Chondrocyte (in vitro differentiated cells): ENCODE results near the gene ZNRF2. TPM values are rescaled to one million over a fixed set of nuclear protein-coding genes. Genes with fewer than 3 reads are reported as not detected.
A peak's percentile ranks its signal among the peaks of the same experiment; 100 is the strongest.
"Not testable (repeated sequence)": the region's sequence is repeated elsewhere in the genome, so short reads cannot be mapped to it uniquely, and the experiment has no call there.

Experiments used
- DNase-seq: peaks from one replicate; pipeline ENCODE4 v3.0.0; 2021; ENCODE audit warnings: mixed read lengths, low spot score
- H3K27ac Mint-ChIP-seq: one replicate; pipeline ENCODE4 v1.8.0; 2021; ENCODE audit warnings: mild to moderate bottlenecking, moderate library complexity, mixed read lengths; ENCODE audit not compliant: unreplicated experiment
- H3K27me3 Mint-ChIP-seq: 2 replicates; pipeline ENCODE4 v1.8.0; 2021; ENCODE audit warnings: low read depth, mixed read lengths
- H3K36me3 Mint-ChIP-seq: 2 replicates; pipeline ENCODE4 v1.8.0; 2021; ENCODE audit warnings: low read depth, mixed read lengths
- H3K4me1 Mint-ChIP-seq: 2 replicates; pipeline ENCODE4 v1.8.0; 2021; ENCODE audit warnings: low read depth, mild to moderate bottlenecking, mixed read lengths
- H3K4me3 Mint-ChIP-seq: one replicate; pipeline ENCODE4 v1.8.0; 2021; ENCODE audit warnings: mild to moderate bottlenecking, moderate library complexity, mixed read lengths; ENCODE audit not compliant: unreplicated experiment
- H3K9me3 Mint-ChIP-seq: 2 replicates; pipeline ENCODE4 v1.8.0; 2021; ENCODE audit warnings: low read depth, mixed read lengths
- total RNA-seq: library from RNA; stranded (reverse); gene quantifications from 3 replicates; pipeline ENCODE4 v1.2.1, GENCODE V29; 2021
- TF ChIP-seq, protein P1 (sequence below): fragments of 200-600 bp; sonication (generic); IDR thresholded peaks from 2 replicates; pipeline ENCODE4 v1.5.0; 2021; ENCODE audit warnings: antibody characterized with exemption, mild to moderate bottlenecking, moderate library complexity

ZNRF2 gene
- total RNA-seq, 1 donor from 2014 or later: 5.3 TPM

DNA sequence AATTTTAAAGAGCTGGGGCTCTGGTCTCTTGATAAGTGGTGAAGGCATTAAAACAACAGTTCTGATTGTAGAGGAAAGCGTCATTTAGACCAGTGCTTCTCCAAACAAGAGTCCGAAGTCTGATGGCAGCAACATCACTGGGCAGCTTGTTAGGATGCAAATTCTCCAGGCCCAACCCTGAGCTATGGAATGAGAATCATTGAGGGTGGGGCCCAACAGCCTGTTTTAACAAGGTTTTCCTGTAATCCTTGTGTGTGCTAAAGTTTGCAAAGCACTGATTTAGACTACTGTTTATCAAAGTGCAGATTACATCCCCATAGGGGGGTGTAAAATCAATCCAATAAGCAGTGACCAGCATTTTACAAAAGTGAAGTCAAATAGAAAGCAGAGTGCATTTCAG is 2.6 kb upstream of the ZNRF2 start:
- Mint-ChIP-seq H3K27ac (no peak overlapping the region), H3K4me3 (no peak overlapping the region), H3K9me3 (no peaks in the 10 kb centered on the region), H3K36me3 (no peaks in the 10 kb centered on the region), H3K27me3 (no peaks in the 10 kb centered on the region), H3K4me1 (peaks cover 13% of the 10 kb centered on the region)
- TF ChIP-seq, protein P1, sequence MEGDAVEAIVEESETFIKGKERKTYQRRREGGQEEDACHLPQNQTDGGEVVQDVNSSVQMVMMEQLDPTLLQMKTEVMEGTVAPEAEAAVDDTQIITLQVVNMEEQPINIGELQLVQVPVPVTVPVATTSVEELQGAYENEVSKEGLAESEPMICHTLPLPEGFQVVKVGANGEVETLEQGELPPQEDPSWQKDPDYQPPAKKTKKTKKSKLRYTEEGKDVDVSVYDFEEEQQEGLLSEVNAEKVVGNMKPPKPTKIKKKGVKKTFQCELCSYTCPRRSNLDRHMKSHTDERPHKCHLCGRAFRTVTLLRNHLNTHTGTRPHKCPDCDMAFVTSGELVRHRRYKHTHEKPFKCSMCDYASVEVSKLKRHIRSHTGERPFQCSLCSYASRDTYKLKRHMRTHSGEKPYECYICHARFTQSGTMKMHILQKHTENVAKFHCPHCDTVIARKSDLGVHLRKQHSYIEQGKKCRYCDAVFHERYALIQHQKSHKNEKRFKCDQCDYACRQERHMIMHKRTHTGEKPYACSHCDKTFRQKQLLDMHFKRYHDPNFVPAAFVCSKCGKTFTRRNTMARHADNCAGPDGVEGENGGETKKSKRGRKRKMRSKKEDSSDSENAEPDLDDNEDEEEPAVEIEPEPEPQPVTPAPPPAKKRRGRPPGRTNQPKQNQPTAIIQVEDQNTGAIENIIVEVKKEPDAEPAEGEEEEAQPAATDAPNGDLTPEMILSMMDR: no peak
- DNase-seq: no peak

DNA sequence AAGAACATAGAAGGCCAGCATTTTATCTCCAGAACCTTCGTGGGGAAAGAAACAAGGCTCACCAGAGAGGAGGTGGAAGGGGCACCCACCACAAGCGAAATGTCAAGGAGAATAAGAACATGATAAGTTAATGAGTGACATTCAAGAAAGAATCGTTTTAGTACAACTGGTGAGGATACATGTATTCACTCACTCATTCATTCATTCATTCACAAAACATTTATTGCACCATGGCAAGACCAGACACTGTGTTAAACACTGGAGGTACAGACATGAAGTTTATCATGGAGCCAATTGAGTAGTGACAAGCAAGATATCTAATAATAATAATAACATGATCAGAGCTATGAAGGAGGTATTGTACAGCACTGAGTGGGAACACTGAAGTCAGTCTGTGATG is 1.7 kb upstream of the ZNRF2 start:
- TF ChIP-seq, protein P1: no peak
- DNase-seq: no peak
- H3K9me3 Mint-ChIP-seq: no peaks in the 10 kb centered on the region
- no peaks in the 10 kb centered on the region for H3K36me3 Mint-ChIP-seq
- H3K4me1 Mint-ChIP-seq: peaks cover 19% of the 10 kb centered on the region
- H3K27me3 Mint-ChIP-seq: no peaks in the 10 kb centered on the region
- no peak overlapping the region for H3K4me3 Mint-ChIP-seq
- no peak overlapping the region for H3K27ac Mint-ChIP-seq

DNA sequence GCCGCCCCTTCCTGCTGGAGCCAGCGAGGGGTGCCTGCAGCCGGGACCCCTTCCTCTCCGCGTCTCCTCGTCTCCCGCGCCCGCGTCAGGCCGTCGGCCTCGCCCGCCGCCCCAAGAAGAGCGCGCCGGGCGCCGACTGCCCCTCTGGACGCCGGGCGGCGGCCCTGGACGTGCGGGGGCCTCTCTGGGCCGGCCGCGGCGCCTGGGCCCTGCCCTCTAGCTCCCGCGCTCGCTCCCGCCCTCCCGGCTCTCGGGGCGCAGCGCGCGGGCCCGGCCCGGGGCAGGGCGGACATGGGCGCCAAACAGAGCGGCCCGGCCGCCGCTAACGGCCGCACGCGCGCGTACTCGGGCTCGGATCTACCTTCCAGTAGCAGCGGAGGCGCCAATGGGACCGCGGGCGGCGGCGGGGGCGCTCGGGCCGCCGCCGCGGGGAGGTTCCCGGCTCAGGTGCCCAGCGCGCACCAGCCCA is 704 bp downstream of the ZNRF2 start:
- no peaks in the 10 kb centered on the region for H3K9me3 Mint-ChIP-seq
- no peaks in the 10 kb centered on the region for H3K36me3 Mint-ChIP-seq
- peak overlapping the region; percentile 75 for H3K4me3 Mint-ChIP-seq
- peak overlapping the region; percentile 82 for H3K27ac Mint-ChIP-seq
- H3K27me3 Mint-ChIP-seq: no peaks in the 10 kb centered on the region
- no peak for DNase-seq
- TF ChIP-seq, protein P1: no peak
- peaks cover 23% of the 10 kb centered on the region for H3K4me1 Mint-ChIP-seq

DNA sequence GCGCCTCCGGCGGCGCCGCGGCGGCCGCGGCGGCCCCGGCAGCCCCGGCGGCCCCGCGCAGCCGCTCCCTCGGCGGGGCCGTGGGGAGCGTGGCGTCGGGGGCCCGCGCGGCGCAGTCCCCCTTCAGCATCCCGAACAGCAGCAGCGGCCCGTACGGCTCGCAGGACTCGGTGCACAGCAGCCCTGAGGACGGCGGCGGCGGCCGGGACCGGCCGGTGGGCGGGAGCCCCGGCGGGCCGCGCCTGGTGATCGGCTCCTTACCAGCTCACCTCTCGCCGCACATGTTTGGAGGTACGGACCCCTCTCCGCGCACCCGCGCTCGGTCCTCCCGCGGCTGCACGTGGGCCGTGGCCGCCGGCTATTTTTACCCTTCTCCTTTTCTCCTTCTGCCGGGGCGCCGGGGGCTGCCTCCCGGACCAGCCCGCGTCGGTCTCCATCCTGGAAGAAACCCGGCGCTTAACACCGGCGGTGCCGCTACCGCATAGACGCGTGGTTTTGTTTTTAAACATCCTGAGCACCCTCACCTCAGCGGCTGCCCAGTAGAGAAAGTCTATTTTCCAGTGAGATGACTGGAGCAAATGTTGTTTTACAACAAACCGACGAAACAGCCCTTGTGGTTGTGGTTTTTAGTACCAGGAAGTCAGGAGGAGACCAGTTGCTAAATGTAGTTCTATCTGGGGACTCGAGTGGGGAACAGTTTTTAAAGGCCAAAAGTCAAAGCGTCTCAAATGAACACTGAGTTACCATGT is 1.3 kb downstream of the ZNRF2 start:
- peak overlapping the region; percentile 81 for H3K27ac Mint-ChIP-seq
- peaks cover 23% of the 10 kb centered on the region for H3K4me1 Mint-ChIP-seq
- H3K9me3 Mint-ChIP-seq: no peaks in the 10 kb centered on the region
- no peaks in the 10 kb centered on the region for H3K27me3 Mint-ChIP-seq
- H3K4me3 Mint-ChIP-seq: peak overlapping the region; percentile 83
- TF ChIP-seq, protein P1: peak; percentile 20
- H3K36me3 Mint-ChIP-seq: no peaks in the 10 kb centered on the region
- DNase-seq: no peak

DNA sequence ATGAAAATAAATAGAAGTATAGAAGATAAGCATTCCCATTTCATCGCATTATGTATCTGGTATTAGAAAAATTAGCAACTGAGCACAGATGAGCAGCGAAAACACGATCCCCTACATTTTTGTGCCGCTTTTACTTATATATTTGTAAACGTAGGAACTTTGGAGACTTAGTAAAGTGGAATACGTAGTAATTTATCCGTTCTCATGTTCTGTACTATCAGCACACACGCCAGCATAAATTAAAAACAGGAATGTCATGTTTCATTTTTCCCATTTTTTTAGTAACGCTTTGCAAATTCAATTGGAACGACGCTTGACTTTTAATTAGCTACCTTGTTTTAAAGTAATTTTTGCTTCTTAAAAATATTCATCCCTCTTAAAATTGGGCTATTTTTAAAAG is 2.4 kb downstream of the ZNRF2 start:
- peaks cover 23% of the 10 kb centered on the region for H3K4me1 Mint-ChIP-seq
- TF ChIP-seq, protein P1: no peak
- DNase-seq: no peak
- H3K36me3 Mint-ChIP-seq: peaks cover 3% of the 10 kb centered on the region
- H3K9me3 Mint-ChIP-seq: peaks cover 6% of the 10 kb centered on the region
- peak overlapping the region; percentile 12 for H3K27ac Mint-ChIP-seq
- H3K4me3 Mint-ChIP-seq: peak overlapping the region; percentile 83
- no peaks in the 10 kb centered on the region for H3K27me3 Mint-ChIP-seq

DNA sequence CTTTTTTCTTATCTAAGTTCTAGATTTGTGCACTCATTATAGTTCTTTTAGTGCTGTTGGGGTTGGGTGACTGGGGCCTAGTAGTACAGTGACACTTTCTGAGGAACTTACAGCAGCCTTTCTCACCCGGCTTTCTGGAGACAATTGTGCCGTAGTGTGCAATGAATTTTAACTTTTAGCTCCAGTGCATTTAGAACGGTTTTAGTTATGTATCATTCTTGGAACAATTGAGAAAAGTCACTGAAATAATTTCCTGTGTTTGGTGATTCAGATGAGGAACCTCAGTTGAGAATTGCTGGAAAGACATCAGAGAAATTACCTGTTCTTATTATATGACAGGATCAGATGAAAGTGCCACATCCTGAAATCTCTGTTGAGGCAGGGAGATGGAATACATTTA is 3.2 kb downstream of the ZNRF2 start:
- H3K36me3 Mint-ChIP-seq, H3K27ac Mint-ChIP-seq, H3K27me3 Mint-ChIP-seq, DNase-seq, H3K4me3 Mint-ChIP-seq, H3K9me3 Mint-ChIP-seq: not testable (repeated sequence)
- H3K4me1 Mint-ChIP-seq: peaks cover 23% of the 10 kb centered on the region

DNA sequence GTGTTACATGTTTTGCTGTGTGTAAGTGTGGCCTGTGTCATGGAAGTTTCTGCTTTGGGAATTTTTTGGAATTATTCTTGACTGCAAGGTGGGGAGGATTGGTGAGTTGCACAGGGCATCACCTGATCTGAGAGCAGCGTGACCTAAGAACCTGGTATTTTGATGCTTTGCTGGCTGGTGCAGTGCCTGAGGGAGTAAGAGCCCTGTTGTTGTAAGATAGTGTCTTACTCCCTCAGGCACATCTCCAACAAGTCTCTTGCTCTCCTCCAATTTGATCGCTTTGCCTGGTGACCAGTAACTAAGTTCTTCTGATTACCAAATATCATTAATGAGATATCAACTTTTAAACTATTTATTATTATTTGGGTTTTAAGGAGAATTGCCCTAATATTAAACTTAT is 5.2 kb downstream of the ZNRF2 start:
- not testable (repeated sequence) for H3K9me3 Mint-ChIP-seq, DNase-seq, H3K36me3 Mint-ChIP-seq, H3K27ac Mint-ChIP-seq, H3K27me3 Mint-ChIP-seq, H3K4me3 Mint-ChIP-seq
- H3K4me1 Mint-ChIP-seq: peaks cover 21% of the 10 kb centered on the region

DNA sequence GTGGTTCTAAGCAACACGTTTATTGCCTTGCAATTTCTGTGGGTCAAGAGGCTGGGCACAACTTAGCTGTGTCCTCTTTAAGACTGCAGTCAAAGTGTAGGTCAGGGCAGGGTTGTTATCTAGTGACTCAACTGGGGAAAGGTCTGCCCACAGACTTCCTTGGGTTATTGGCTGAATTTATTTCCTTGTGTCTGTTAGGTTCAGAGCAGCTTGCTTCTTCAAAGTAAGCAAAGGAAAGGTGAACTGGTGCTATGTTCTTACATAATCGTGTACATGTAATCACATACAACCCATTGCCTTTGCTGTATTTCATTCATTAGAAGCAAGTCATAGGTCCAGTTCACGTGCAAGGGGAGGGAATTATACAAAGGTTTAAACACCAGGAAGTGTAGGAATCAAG is 5.9 kb downstream of the ZNRF2 start:
- not testable (repeated sequence) for H3K27me3 Mint-ChIP-seq, H3K27ac Mint-ChIP-seq, H3K9me3 Mint-ChIP-seq, H3K4me3 Mint-ChIP-seq, DNase-seq, H3K36me3 Mint-ChIP-seq
- peaks cover 21% of the 10 kb centered on the region for H3K4me1 Mint-ChIP-seq
